H1 (cell line): Measurements from ENCODE around the gene LYPD6B. TPM values are rescaled to one million over a fixed set of nuclear protein-coding genes. Genes with fewer than 3 reads are reported as not detected.

Experiments used
- CTCF ChIA-PET: fragments of 300-600 bp; sonication (Branson Sonifier 250); formaldehyde crosslinking; loops from one replicate; lab custom pipeline; 2021; ENCODE audit not compliant: partially characterized antibody; lab: Charles Lee
- POLR2A ChIA-PET: fragments of 300-600 bp; sonication (Branson Sonifier 250); formaldehyde crosslinking; loops from one replicate; lab custom pipeline; 2021; ENCODE audit warnings: inconsistent platforms; ENCODE audit not compliant: partially characterized antibody; lab: Charles Lee
- DNase-seq, 2 experiments: peaks; one replicate each; pipeline versions ENCODE4 v3.0.0 to v3.0.0-alpha.2; 2010 to 2022; ENCODE audit warnings: low spot score in 2 of 2, low read depth in 1 of 2, mixed read lengths in 1 of 2
- FAIRE-seq: peaks from 2 replicates; lab custom pipeline; 2011; peaks lifted over from hg19 to GRCh38; lab: Jason Lieb, UNC
- H2AFZ ChIP-seq: 2 replicates; pipeline ENCODE4 v1.8.1; 2012; ENCODE audit warnings: low read length, inconsistent platforms
- H2AK5ac ChIP-seq: 2 replicates; pipeline ENCODE4 v1.6.1; 2013; ENCODE audit warnings: low read depth, low read length
- H2BK120ac ChIP-seq: replicated peaks from 2 replicates; pipeline ENCODE3; 2013; ENCODE audit warnings: low read depth, low read length, inconsistent platforms
- H2BK12ac ChIP-seq: 2 replicates; pipeline ENCODE4 v1.6.1; 2013; ENCODE audit warnings: low read depth, low read length
- H2BK15ac ChIP-seq: 2 replicates; pipeline ENCODE4 v1.6.1; 2013; ENCODE audit warnings: low read length
- H2BK20ac ChIP-seq: 2 replicates; pipeline ENCODE4 v1.6.1; 2013; ENCODE audit warnings: low read length
- H2BK5ac ChIP-seq: 2 replicates; pipeline ENCODE4 v1.6.1; 2013; ENCODE audit warnings: low read depth, low read length
- H3K14ac ChIP-seq: 2 replicates; pipeline ENCODE4 v1.6.1; 2013; ENCODE audit warnings: inconsistent platforms; ENCODE audit not compliant: insufficient read length
- H3K18ac ChIP-seq: 2 replicates; pipeline ENCODE4 v1.6.1; 2013; ENCODE audit warnings: low read length; ENCODE audit errors: extremely low read depth
- H3K23ac ChIP-seq: 2 replicates; pipeline ENCODE4 v1.6.1; 2013; ENCODE audit warnings: inconsistent platforms; ENCODE audit not compliant: insufficient read length
- H3K23me2 ChIP-seq: 2 replicates; pipeline ENCODE4 v1.6.1; 2013; ENCODE audit warnings: low read depth, low read length
- H3K27ac ChIP-seq: 2 replicates; pipeline ENCODE4 v1.6.1; 2011; ENCODE audit warnings: low read depth, low read length, inconsistent platforms
- H3K27me3 ChIP-seq, 4 experiments: replicated peaks in 1 of 4; 1 replicate in 1 of 4; 2 replicates in 3 of 4; pipeline versions ENCODE4 v1.6.1 to v1.8.1; 2011 to 2013; ENCODE audit warnings: low read length in 3 of 4, mild to moderate bottlenecking in 3 of 4, inconsistent platforms in 2 of 4, mixed read lengths in 2 of 4, moderate library complexity in 1 of 4; ENCODE audit not compliant: control insufficient read depth in 3 of 4, insufficient read depth in 3 of 4; ENCODE audit errors: extremely low read depth in 1 of 4
- H3K36me3 ChIP-seq, 4 experiments: 2 replicates each; pipeline versions ENCODE4 v1.6.1 to v1.8.1; 2011 to 2013; ENCODE audit warnings: mild to moderate bottlenecking in 4 of 4, low read length in 3 of 4, moderate library complexity in 2 of 4, control low read depth in 1 of 4, inconsistent platforms in 1 of 4; ENCODE audit not compliant: insufficient read depth in 4 of 4, control insufficient read depth in 2 of 4
- H3K4ac ChIP-seq: replicated peaks from 2 replicates; pipeline ENCODE3; 2013; ENCODE audit warnings: low read length, low read depth, mixed read lengths, inconsistent platforms; ENCODE audit not compliant: insufficient read length
- H3K4me1 ChIP-seq, 4 experiments: replicated peaks in 1 of 4; 1 replicate in 1 of 4; 2 replicates in 3 of 4; pipeline versions ENCODE4 v1.6.1 to v1.8.1; 2011 to 2013; ENCODE audit warnings: low read length in 3 of 4, inconsistent platforms in 2 of 4, mixed read lengths in 1 of 4; ENCODE audit not compliant: insufficient read depth in 4 of 4, control insufficient read depth in 3 of 4
- H3K4me2 ChIP-seq, 2 experiments: 2 replicates each; pipeline versions ENCODE4 v1.6.1 to v1.8.1; 2011 to 2013; ENCODE audit warnings: low read depth in 2 of 2, low read length in 2 of 2, control low read depth in 1 of 2, inconsistent platforms in 1 of 2, mild to moderate bottlenecking in 1 of 2; ENCODE audit not compliant: insufficient read depth in 1 of 2
- H3K4me3 ChIP-seq, 4 experiments: fragments of 200-600, 300-600 bp in 1 of 4; sonication (generic), shearing (Covaris generic), sonication (Bioruptor Twin) in 1 of 4; 2 replicates each; pipeline versions ENCODE4 v1.5.1 to v1.8.1; 2011 to 2016; ENCODE audit warnings: low read length in 4 of 4, low read depth in 3 of 4, control low read depth in 2 of 4, inconsistent platforms in 2 of 4, mild to moderate bottlenecking in 2 of 4, mixed read lengths in 1 of 4, moderate library complexity in 1 of 4; ENCODE audit not compliant: insufficient read depth in 2 of 4; ENCODE audit errors: extremely low read depth in 1 of 4
- H3K56ac ChIP-seq: replicated peaks from 2 replicates; pipeline ENCODE3; 2013; ENCODE audit warnings: low read depth, mild to moderate bottlenecking, mixed read lengths, low read length, inconsistent platforms; ENCODE audit not compliant: insufficient read length
- H3K79me1 ChIP-seq: 2 replicates; pipeline ENCODE4 v1.6.1; 2013; ENCODE audit warnings: low read depth, low read length, control low read depth
- H3K79me2 ChIP-seq, 2 experiments: 2 replicates each; pipeline versions ENCODE4 v1.6.1 to v1.8.1; 2012 to 2013; ENCODE audit warnings: low read length in 2 of 2, mild to moderate bottlenecking in 2 of 2, inconsistent platforms in 1 of 2; ENCODE audit not compliant: insufficient read depth in 2 of 2, control insufficient read depth in 1 of 2
- H3K9ac ChIP-seq, 4 experiments: replicated peaks in 1 of 4; 1 replicate in 1 of 4; 2 replicates in 3 of 4; pipeline versions ENCODE4 v1.6.1 to v1.8.1; 2011 to 2013; ENCODE audit warnings: low read depth in 3 of 4, low read length in 3 of 4, control low read depth in 2 of 4, mild to moderate bottlenecking in 2 of 4, moderate library complexity in 2 of 4, inconsistent platforms in 1 of 4; ENCODE audit errors: extremely low read depth in 1 of 4
- H3K9me3 ChIP-seq, 2 experiments: 2 replicates each; pipeline versions ENCODE4 v1.6.1 to v1.8.1; 2012 to 2013; ENCODE audit warnings: mild to moderate bottlenecking in 2 of 2, moderate library complexity in 2 of 2, control low read depth in 1 of 2, inconsistent platforms in 1 of 2, low read depth in 1 of 2, low read length in 1 of 2, mixed read lengths in 1 of 2; ENCODE audit not compliant: insufficient read depth in 2 of 2
- H4K20me1 ChIP-seq, 2 experiments: replicated peaks in 1 of 2; 2 replicates each; pipeline versions ENCODE3 to v1.8.1; 2011 to 2013; ENCODE audit warnings: inconsistent platforms in 2 of 2, low read length in 2 of 2, mild to moderate bottlenecking in 1 of 2; ENCODE audit not compliant: insufficient read depth in 2 of 2, control insufficient read depth in 1 of 2
- H4K5ac ChIP-seq: 2 replicates; pipeline ENCODE4 v1.6.1; 2013; ENCODE audit warnings: low read length, low read depth, mixed read lengths, inconsistent platforms; ENCODE audit not compliant: insufficient read length
- H4K8ac ChIP-seq: 2 replicates; pipeline ENCODE4 v1.8.0; 2013; ENCODE audit warnings: mild to moderate bottlenecking, moderate library complexity, low read length, inconsistent platforms; ENCODE audit not compliant: insufficient read depth; ENCODE audit errors: extremely low read depth
- H4K91ac ChIP-seq: replicated peaks from 2 replicates; pipeline ENCODE3; 2013; ENCODE audit warnings: low read length, mixed read lengths, inconsistent platforms; ENCODE audit not compliant: insufficient read length
- KDM1A ChIP-seq: fragments of 200-600, 300-600 bp; sonication (generic); IDR thresholded peaks from 2 replicates; pipeline ENCODE4 v1.7.1; 2016; ENCODE audit warnings: mild to moderate bottlenecking, low read length, borderline replicate concordance
- SRF ChIP-seq: IDR thresholded peaks from 2 replicates; pipeline ENCODE4 v1.6.1; 2011; ENCODE audit warnings: mild to moderate bottlenecking, low read depth, low read length, moderate library complexity
- WGBS, 2 experiments: shearing (Covaris generic) in 1 of 2; methylation state at CpG; one replicate each; pipeline versions ENCODE4 v1.1.6 to v1.1.7; 2013 to 2015; ENCODE audit warnings: low lambda C conversion rate in 2 of 2, mixed read lengths in 2 of 2, inconsistent platforms in 1 of 2, low coverage in 1 of 2, missing lambda C conversion rate in 1 of 2; ENCODE audit not compliant: insufficient replicate concordance in 2 of 2, insufficient coverage in 1 of 2, insufficient read length in 1 of 2; ENCODE audit errors: extremely low coverage in 1 of 2, missing lambda C conversion rate in 1 of 2; 5-methylcytosine and 5-hydroxymethylcytosine counted together
- polyA plus RNA-seq, 7 experiments: library from polyadenylated mRNA; depleted of rRNA in 3 of 7; stranded (reverse) in 5 of 7; unstranded in 2 of 7; fragments of >200 nt in 5 of 7; fragments of 200-250 nt in 2 of 7; gene quantifications; 1 replicate in 5 of 7; 2 replicates in 1 of 7; 4 replicates in 1 of 7; pipeline versions ENCODE4 v1.2.1 to v1.2.3, GENCODE V29; 2011 to 2013; ENCODE audit warnings: missing spikeins in 2 of 7, mixed read lengths in 2 of 7
- total RNA-seq: library from RNA; stranded (reverse); fragmentation: NEBNext Ultra II Directional; extraction: Animal tissue kit (Norgen Biotek cat#: 25700); gene quantifications from 2 replicates; pipeline ENCODE4 v1.2.1, GENCODE V29; 2021

Gene LYPD6B
- total and polyA plus RNA-seq, 2 of the 8 experiments (the other 6 are each of a cell fraction or from before 2014, with no cell fraction given) = 2.2 to 3.5 TPM

- no peak overlapping the region for H3K23ac ChIP-seq
- H3K9me3 ChIP-seq = no peaks in the 10 kb centered on the region
- H3K27me3 ChIP-seq = no peaks in the 10 kb centered on the region; a peak in 1 of 7 replicates
- H3K23me2 ChIP-seq = no peaks in the 10 kb centered on the region; the same call in 1 of the 2 replicates
- H3K36me3 ChIP-seq = no peaks in the 10 kb centered on the region
- H2BK20ac ChIP-seq = no peak overlapping the region
- CTCF ChIA-PET = interaction anchor here (0.9 to 4.6 kb wide), 6 partner anchors 41 to 232 kb away, joined by 3 to 18 read pairs (median 4); partner anchors contain the start of gene LYPD6B
- H2BK5ac ChIP-seq = no peak overlapping the region
- no peaks in the 10 kb centered on the region for H3K79me2 ChIP-seq
- H2BK12ac ChIP-seq = no peak overlapping the region
- 0 out of 2 replicates have a peak overlapping the region, but pooled peaks have one; percentile 52 for H3K18ac ChIP-seq
- H3K27ac ChIP-seq = no peak overlapping the region
- no peaks in the 10 kb centered on the region for H3K79me1 ChIP-seq
- H4K5ac ChIP-seq = no peak overlapping the region
- TF ChIP-seq KDM1A (no peak), SRF (no peak)
- no peak overlapping the region for H2AK5ac ChIP-seq
- H3K14ac ChIP-seq = no peak overlapping the region
- FAIRE-seq = no peak
- no peak overlapping the region for H3K9ac ChIP-seq
- no peak overlapping the region for H4K91ac ChIP-seq
- H2AFZ ChIP-seq = no peak overlapping the region
- peaks cover 3 to 15% (median 10%) of the 10 kb centered on the region in 4 experiments; a peak in 5 of 7 replicates for H3K4me1 ChIP-seq
- no peak overlapping the region for H3K56ac ChIP-seq
- no peak overlapping the region for H4K8ac ChIP-seq
- H2BK120ac ChIP-seq = no peak overlapping the region
- no peaks in the 10 kb centered on the region for H4K20me1 ChIP-seq
- POLR2A ChIA-PET = no interaction called here
- H3K4me2 ChIP-seq = peak overlapping the region in 1 of 2 experiments; percentile 20; a peak in 2 of 4 replicates
- 58% methylated on average over 4 of the region's 4 CpGs; no CpG with 5 or more reads in 1 of the 2 experiments for WGBS, 2 experiments
- no peak for DNase-seq
- no peak overlapping the region for H3K4ac ChIP-seq
- H2BK15ac ChIP-seq = no peak overlapping the region
- H3K4me3 ChIP-seq = no peak overlapping the region
These were observed 44.2 kb downstream of the LYPD6B start for GRCh38 chr2:149082735-149083134.
